GM23248 (cell line): Measurements from ENCODE around the gene CD164L2. TPM values are rescaled to one million over a fixed set of nuclear protein-coding genes. Genes with fewer than 3 reads are reported as not detected.

Experiments used
- DNase-seq: peaks from one replicate; pipeline ENCODE4 v3.0.0-alpha.2; 2015
- H2AFZ ChIP-seq: fragments of 200-600 bp; sonication (generic); 2 replicates; pipeline ENCODE4 v1.6.1; 2016; ENCODE audit warnings: antibody characterized with exemption
- H3F3A ChIP-seq: fragments of 200-600 bp; sonication (generic); 2 replicates; pipeline ENCODE4 v1.6.1; 2016; ENCODE audit warnings: mild to moderate bottlenecking, antibody characterized with exemption, mixed run types; ENCODE audit not compliant: insufficient read depth
- H3K27ac ChIP-seq: fragments of 200-600 bp; sonication (generic); 2 replicates; pipeline ENCODE4 v1.5.1; 2016; ENCODE audit warnings: mild to moderate bottlenecking
- H3K27me3 ChIP-seq: fragments of 200-600 bp; sonication (generic); replicated peaks from 2 replicates; pipeline ENCODE4 v1.6.1; 2016; ENCODE audit warnings: mild to moderate bottlenecking; ENCODE audit not compliant: insufficient read depth
- H3K36me3 ChIP-seq: fragments of 200-600 bp; sonication (generic); 2 replicates; pipeline ENCODE4 v1.6.1; 2016; ENCODE audit warnings: low read depth, mild to moderate bottlenecking
- H3K4me1 ChIP-seq: fragments of 200-600 bp; sonication (generic); 2 replicates; pipeline ENCODE4 v1.6.1; 2016; ENCODE audit warnings: mild to moderate bottlenecking; ENCODE audit not compliant: insufficient read depth
- H3K4me2 ChIP-seq: fragments of 200-600 bp; sonication (generic); one replicate; pipeline ENCODE4 v1.6.1; 2016; ENCODE audit warnings: mild to moderate bottlenecking; ENCODE audit not compliant: unreplicated experiment
- H3K4me3 ChIP-seq: fragments of 200-600 bp; sonication (generic); 2 replicates; pipeline ENCODE4 v1.5.1; 2016; ENCODE audit warnings: mild to moderate bottlenecking
- H3K79me2 ChIP-seq: fragments of 200-600 bp; sonication (generic); 2 replicates; pipeline ENCODE4 v1.6.1; 2016; ENCODE audit warnings: mild to moderate bottlenecking; ENCODE audit not compliant: insufficient read depth
- H3K9ac ChIP-seq: fragments of 200-600 bp; sonication (generic); 2 replicates; pipeline ENCODE4 v1.6.1; 2016; ENCODE audit warnings: mild to moderate bottlenecking
- H3K9me2 ChIP-seq: fragments of 200-600 bp; sonication (generic); 2 replicates; pipeline ENCODE4 v1.6.1; 2016; ENCODE audit warnings: mixed run types, mild to moderate bottlenecking, moderate library complexity; ENCODE audit not compliant: insufficient read depth
- H3K9me3 ChIP-seq: fragments of 200-600 bp; sonication (generic); one replicate; pipeline ENCODE4 v1.6.1; 2017; ENCODE audit warnings: low read depth
- H4K20me1 ChIP-seq: fragments of 200-600 bp; sonication (generic); 2 replicates; pipeline ENCODE4 v1.6.0; 2016; ENCODE audit not compliant: insufficient read depth
- EZH2 ChIP-seq: fragments of 200-600 bp; sonication (generic); IDR thresholded peaks from 2 replicates; pipeline ENCODE4 v1.6.1; 2018; ENCODE audit warnings: antibody characterized with exemption, mild to moderate bottlenecking; ENCODE audit not compliant: insufficient read depth, poor library complexity, severe bottlenecking
- EZH2phosphoT487 ChIP-seq: fragments of 200-600 bp; sonication (generic); IDR thresholded peaks from 2 replicates; pipeline ENCODE4 v1.6.1; 2018; ENCODE audit warnings: antibody characterized with exemption, moderate library complexity, mild to moderate bottlenecking, low read depth; ENCODE audit not compliant: insufficient read depth
- WGBS, 2 experiments: methylation state at CpG; one replicate each; pipeline ENCODE4 v1.1.6; 2015 to 2017; ENCODE audit warnings: low lambda C conversion rate in 2 of 2, low coverage in 1 of 2; ENCODE audit errors: missing lambda C conversion rate in 2 of 2; 5-methylcytosine and 5-hydroxymethylcytosine counted together
- in situ Hi-C: fragments of 300-500 bp; cut with MboI; formaldehyde crosslinking; loops from 2 replicates; pipeline ENCODE4 v1.15.0; 2020
- polyA plus RNA-seq: library from polyadenylated mRNA; unstranded; fragments of >200 nt; fragmentation: Nextera tagmentation; extraction: Ambion mirVana; gene quantifications from 2 replicates; pipeline ENCODE4 v1.2.1, GENCODE V29; 2016
- total RNA-seq: library from RNA; depleted of rRNA; stranded (reverse); fragments of >200 nt; shearing (Covaris generic); gene quantifications from 2 replicates; pipeline ENCODE4 v1.2.3, GENCODE V29; 2014

The CD164L2 gene
- total and polyA plus RNA-seq, 2 experiments from 2014 or later, result not detected

- Histone ChIP-seq H2AFZ (no peak overlapping the region), H3K4me3 (no peak overlapping the region), H4K20me1 (no peaks in the 10 kb centered on the region), H3K9me3 (no peaks in the 10 kb centered on the region), H3K36me3 (peaks cover 5% of the 10 kb centered on the region; the same call in 1 of the 2 replicates), H3K27me3 (no peaks in the 10 kb centered on the region), H3K79me2 (peaks cover 15% of the 10 kb centered on the region), H3K9ac (no peak overlapping the region), H3F3A (no peaks in the 10 kb centered on the region), H3K27ac (no peak overlapping the region), H3K4me1 (peaks cover 7% of the 10 kb centered on the region; the same call in 1 of the 2 replicates), H3K9me2 (no peaks in the 10 kb centered on the region), H3K4me2 (no peak overlapping the region)
- in situ Hi-C loops, result no loop called here
- 98% methylated on average over 6 to 8 of the region's 8 CpGs for WGBS, 2 experiments
- TF ChIP-seq EZH2phosphoT487 (no peak), EZH2 (no peak)
- no peak for DNase-seq
Observed at GRCh38 chr1:27361553-27361952, 21.6 kb downstream of the CD164L2 start.

DNA sequence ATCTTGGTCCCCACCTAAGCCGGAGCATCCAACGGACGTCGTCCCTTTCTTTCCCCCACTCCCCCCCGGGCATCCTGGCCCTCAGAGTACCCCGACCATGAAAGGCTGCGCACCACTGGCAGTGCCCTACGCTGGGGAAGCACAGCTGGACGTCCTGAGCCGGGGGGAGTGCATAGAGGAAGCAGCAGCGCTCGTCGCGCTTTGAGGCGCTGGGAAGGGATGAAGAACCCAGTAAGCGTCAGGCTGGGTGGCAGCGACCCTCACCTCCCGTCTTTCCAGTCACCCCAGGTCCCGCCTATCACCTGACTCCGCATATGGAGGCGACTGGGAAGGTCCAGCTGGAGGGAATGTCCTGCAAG, 22.1 kb downstream of the CD164L2 start:
- peaks cover 7% of the 10 kb centered on the region; the same call in 1 of the 2 replicates for H3K4me1 ChIP-seq
- in situ Hi-C loops, result no loop called here
- H3F3A ChIP-seq, result no peaks in the 10 kb centered on the region
- H3K27me3 ChIP-seq, result no peaks in the 10 kb centered on the region
- no peaks in the 10 kb centered on the region for H3K9me2 ChIP-seq
- no peak overlapping the region for H2AFZ ChIP-seq
- H3K9me3 ChIP-seq, result no peaks in the 10 kb centered on the region
- H3K27ac ChIP-seq, result no peak overlapping the region
- H3K9ac ChIP-seq, result no peak overlapping the region
- H3K36me3 ChIP-seq, result peaks cover 5% of the 10 kb centered on the region; the same call in 1 of the 2 replicates
- H4K20me1 ChIP-seq, result no peaks in the 10 kb centered on the region
- H3K79me2 ChIP-seq, result peaks cover 15% of the 10 kb centered on the region
- 89 to 95% methylated on average over 16 to 21 of the region's 21 CpGs for WGBS, 2 experiments
- H3K4me3 ChIP-seq, result no peak overlapping the region
- DNase-seq, result no peak
- TF ChIP-seq EZH2phosphoT487, result no peak
- TF ChIP-seq EZH2, result no peak
- H3K4me2 ChIP-seq, result no peak overlapping the region

DNA sequence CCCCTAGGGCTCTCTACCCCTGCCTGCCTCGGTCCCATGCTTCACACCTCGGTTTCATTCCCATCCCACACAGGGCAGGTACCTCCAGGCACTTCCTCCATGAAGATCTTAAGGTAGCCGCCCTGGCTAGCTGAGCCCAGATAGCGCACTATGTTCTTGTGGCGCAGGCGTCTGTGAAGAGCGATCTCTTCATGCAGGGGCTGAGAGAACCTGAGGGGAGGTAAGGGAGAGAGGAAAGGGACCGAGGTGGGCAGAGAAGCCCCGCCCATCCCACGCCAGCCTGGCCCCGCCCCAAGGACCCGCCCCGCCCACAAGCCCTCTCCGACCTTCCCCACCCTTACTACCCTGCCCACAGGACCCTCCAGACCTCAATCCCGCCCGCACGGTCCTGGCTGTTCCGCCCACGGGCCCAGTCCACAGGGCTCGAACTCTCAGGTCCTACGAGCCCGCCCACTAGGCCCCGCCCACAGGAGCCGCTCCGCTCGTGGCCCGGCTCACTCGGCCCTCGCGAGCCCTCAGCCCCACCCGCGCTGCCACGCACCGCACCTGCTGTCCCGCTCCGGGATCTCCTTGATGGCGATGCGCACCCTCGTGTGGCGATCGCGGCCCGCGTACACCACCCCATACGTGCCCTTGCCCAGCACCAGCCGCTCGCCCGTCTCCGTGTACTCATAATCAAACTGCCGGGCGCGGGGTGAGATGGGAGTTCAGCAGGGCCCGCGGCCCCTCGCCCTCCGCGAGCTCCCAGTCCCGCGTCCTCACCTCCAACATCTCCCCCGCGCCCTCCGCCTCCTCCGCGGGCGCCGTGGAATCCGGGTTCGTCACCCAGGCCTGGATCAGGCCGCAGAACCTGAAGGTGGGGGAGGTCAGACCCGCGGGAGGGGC, 22.7 kb downstream of the CD164L2 start:
- no peaks in the 10 kb centered on the region for H3K9me3 ChIP-seq
- peaks cover 5% of the 10 kb centered on the region; the same call in 1 of the 2 replicates for H3K36me3 ChIP-seq
- no peaks in the 10 kb centered on the region for H3K9me2 ChIP-seq
- H2AFZ ChIP-seq, result no peak overlapping the region
- H3F3A ChIP-seq, result no peaks in the 10 kb centered on the region
- H4K20me1 ChIP-seq, result no peaks in the 10 kb centered on the region
- no peak for DNase-seq
- in situ Hi-C loops, result no loop called here
- H3K4me3 ChIP-seq, result no peak overlapping the region
- TF ChIP-seq EZH2, result no peak
- TF ChIP-seq EZH2phosphoT487, result no peak
- peaks cover 15% of the 10 kb centered on the region for H3K79me2 ChIP-seq
- no peak overlapping the region for H3K27ac ChIP-seq
- peaks cover 7% of the 10 kb centered on the region; the same call in 1 of the 2 replicates for H3K4me1 ChIP-seq
- no peaks in the 10 kb centered on the region for H3K27me3 ChIP-seq
- 79 to 94% methylated on average over 20 to 71 of the region's 71 CpGs for WGBS, 2 experiments
- H3K9ac ChIP-seq, result no peak overlapping the region
- no peak overlapping the region for H3K4me2 ChIP-seq

GRCh38 chr1:27359822-27360158, 23.3 kb downstream of the CD164L2 start:
- H2AFZ ChIP-seq, result no peak overlapping the region
- in situ Hi-C loops, result no loop called here
- H3K36me3 ChIP-seq, result peaks cover 5% of the 10 kb centered on the region; the same call in 1 of the 2 replicates
- H4K20me1 ChIP-seq, result no peaks in the 10 kb centered on the region
- DNase-seq, result no peak
- H3K27ac ChIP-seq, result no peak overlapping the region
- H3K4me1 ChIP-seq, result peaks cover 3% of the 10 kb centered on the region; the same call in 1 of the 2 replicates
- WGBS, 2 experiments, result 83 to 84% methylated on average over 9 of the region's 9 CpGs
- H3K9me2 ChIP-seq, result no peaks in the 10 kb centered on the region
- peaks cover 11% of the 10 kb centered on the region for H3K79me2 ChIP-seq
- no peak for TF ChIP-seq EZH2phosphoT487
- TF ChIP-seq EZH2, result no peak
- H3K4me2 ChIP-seq, result no peak overlapping the region
- no peak overlapping the region for H3K9ac ChIP-seq
- H3K4me3 ChIP-seq, result no peak overlapping the region
- H3K9me3 ChIP-seq, result no peaks in the 10 kb centered on the region
- no peaks in the 10 kb centered on the region for H3F3A ChIP-seq
- no peaks in the 10 kb centered on the region for H3K27me3 ChIP-seq
